Kidney glomerular epithelial cell (primary cell): ENCODE data around the gene TCF20.

Experiments
- DNase-seq: peaks from one replicate; lab custom pipeline; 2025; lab: John Stamatoyannopoulos, UW

Gene TCF20

DNA sequence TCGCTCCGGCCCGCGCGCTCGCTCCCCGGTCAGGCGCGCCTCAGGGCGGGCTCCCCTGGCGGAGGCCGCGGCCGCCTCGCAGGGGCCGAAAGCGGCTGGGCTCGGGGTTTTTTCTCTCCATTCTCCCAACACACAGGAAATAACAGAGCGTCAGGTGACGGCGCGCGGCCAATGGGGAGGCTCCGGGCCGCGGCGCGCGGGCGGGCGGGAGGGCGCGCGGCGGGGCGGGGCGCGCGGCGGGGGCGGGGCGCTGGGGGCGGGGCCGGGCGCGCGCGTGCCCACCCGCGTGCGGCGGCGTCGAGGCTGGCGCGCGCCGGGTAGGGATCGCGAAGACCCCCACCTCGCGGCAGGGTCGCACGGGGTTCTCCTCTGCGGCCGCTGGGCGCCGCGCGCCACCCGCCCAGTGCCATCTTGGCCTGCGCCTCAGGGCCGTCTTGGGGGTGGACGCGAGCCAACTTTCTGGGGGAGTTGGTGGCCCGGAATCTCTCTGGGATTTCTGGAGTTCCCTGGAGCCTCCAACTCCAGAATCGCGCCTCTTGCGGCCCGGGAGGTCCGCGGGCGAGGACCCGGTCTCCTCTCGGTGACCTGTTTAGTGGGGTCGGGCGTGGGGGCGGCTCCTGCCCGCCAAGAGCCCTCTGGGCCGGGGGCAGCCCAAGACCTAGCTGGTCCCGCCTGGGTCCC lies at the start of gene TCF20:
TSS of gene TCF20 (minus strand) at position 144 of the 681 bp plus-strand sequence. CDS start 55,348 bp downstream, outside the sequence.
- DNase-seq = peak; percentile 50

GRCh38 chr22:42319386-42319785 lies 48.9 kb upstream of the TCF20 start:
- no peak for DNase-seq

DNA sequence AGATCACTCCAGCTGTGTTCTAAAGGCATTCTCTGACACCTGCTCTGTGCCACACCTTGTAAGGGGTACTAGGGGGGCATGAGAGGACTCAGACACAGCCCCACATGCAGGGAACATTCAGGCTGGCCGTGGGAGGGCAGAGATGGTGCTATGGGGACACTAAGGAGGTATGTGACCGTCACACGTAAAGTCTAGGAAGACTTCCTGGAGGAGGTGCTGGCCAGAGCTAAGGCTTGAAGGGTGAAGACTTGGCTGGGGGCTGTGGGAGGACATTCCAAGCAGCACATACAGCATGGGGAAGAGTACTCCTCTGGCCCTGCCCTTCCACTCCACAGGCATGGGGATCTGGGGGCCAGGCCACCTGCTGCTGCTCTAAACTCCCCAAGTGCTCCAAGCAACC lies 48.5 kb upstream of the TCF20 start:
- DNase-seq = no peak

GRCh38 chr22:42317691-42318547 lies 47.5 kb upstream of the TCF20 start:
- no peak for DNase-seq

DNA sequence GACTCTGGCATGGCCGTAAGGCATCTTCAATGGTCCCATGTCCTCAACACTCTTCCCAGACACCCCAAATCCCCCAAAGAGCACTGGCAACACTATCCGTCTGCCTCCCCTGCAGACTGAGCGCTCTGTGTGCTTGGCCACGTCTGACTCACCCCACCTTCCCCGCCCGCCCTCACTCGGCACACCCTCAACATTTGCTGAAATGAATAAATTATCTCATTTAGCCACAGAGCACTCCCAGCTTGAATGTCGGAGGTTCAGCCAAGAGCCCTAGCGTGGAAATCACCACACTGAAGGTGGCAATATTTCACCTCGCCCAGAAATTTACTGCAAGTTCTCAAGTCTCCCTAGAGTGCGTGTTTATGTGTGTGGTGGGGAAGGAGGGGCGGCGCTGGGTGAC lies 46.6 kb upstream of the TCF20 start:
- DNase-seq = peak; percentile 2

DNA sequence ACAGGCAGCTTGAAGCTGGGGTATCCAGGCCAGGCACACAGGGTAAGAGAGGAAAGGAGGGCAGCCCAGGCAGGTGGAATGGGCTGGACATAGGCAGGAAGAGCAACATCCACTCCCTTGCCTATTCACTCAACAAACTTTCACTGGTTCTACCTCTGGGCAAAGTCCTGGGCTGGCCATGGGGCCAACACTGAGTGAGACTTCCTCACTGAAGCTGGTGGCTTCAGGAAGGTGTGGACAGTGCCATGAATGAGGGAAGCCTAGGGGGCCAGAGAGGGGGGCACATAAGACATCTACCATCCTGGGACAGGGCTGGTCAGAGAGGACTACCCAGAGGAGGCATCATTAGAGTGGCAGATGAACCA lies 44.9 kb upstream of the TCF20 start:
- no peak for DNase-seq

GRCh38 chr22:42314709-42315391 lies 44.4 kb upstream of the TCF20 start:
- no peak for DNase-seq

- no peak for DNase-seq
Observed at GRCh38 chr22:42313804-42314581, 43.5 kb upstream of the TCF20 start.

GRCh38 chr22:42313204-42313603 lies 42.8 kb upstream of the TCF20 start:
- DNase-seq = no peak

GRCh38 chr22:42310291-42311015 lies 40.0 kb upstream of the TCF20 start:
- DNase-seq = no peak

GRCh38 chr22:42309865-42310264 lies 39.4 kb upstream of the TCF20 start:
- DNase-seq = no peak

DNA sequence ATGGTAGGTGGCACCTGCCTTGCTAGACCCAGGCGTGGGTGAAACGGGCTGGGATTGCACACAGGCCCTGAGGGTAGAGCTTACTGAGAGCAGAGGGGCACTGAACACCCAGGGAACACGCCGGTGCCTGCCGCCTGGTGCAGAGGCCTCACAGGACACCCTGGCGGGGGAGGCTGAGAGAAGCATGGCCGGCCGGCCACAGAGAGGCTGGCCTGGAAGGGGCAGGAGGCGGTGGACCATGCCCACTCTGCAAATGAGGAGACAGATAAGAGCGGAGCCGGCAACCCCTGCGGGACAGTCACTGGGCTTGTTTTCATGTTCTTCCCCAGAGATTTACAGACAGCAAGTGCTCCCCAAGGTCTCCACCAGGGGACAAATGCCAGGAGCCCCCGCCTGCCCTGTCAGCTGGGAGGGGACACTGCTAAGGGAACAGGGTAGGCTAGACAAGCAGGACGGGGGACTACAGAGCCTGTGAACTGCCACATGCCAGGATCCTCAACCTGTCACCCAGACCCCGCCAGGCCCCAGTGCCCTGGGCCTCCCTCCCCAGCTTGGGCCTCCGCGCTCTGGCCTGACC lies 38.5 kb upstream of the TCF20 start:
- no peak for DNase-seq

GRCh38 chr22:42307806-42308563 lies 37.5 kb upstream of the TCF20 start:
- DNase-seq = no peak

- DNase-seq = no peak
Observed at GRCh38 chr22:42306010-42306409, 35.6 kb upstream of the TCF20 start.

GRCh38 chr22:42304324-42304790 lies 33.9 kb upstream of the TCF20 start:
- no peak for DNase-seq

- no peak for DNase-seq
Observed at GRCh38 chr22:42303396-42304323, 33.2 kb upstream of the TCF20 start.

DNA sequence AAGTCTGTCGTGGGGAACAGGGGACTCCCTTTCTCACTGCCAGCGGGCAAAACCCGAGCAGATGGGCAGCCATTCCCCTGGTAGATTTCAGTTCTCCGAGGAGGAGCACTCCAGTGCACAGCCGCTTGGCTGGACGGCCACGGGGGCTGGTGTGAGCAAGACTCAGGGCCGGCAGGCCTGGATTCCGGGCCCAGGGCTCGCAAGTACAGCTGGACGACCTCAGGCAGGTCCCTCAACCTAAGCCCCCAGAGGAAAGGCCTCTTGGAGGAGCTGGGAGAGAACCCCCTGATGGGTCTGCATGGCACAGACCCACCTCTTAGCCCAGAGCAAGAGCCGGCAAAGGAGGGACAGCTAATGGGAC lies 31.3 kb upstream of the TCF20 start:
- no peak for DNase-seq

- DNase-seq = no peak
Observed at GRCh38 chr22:42301077-42301741, 30.8 kb upstream of the TCF20 start.
